Tibial artery (tissue), 4 donors: ENCODE data around the gene STAG2.

Experiments
- DNase-seq, 2 donors: peaks; one replicate each; pipeline ENCODE4 v3.0.0-alpha.2; 2019
- H3K27ac ChIP-seq, 2 donors: fragments of 200-600 bp; sonication (generic) in 1 of 2; 1 replicate in 1 of 2; 2 replicates in 1 of 2; pipeline ENCODE4 v1.5.1; 2018 to 2019; ENCODE audit warnings: mild to moderate bottlenecking in 1 of 2
- H3K27me3 ChIP-seq, 2 donors: fragments of 200-600 bp; sonication (generic) in 1 of 2; one replicate each; pipeline versions ENCODE4 v1.5.1 to v1.6.0; 2016 to 2019
- H3K36me3 ChIP-seq, 3 donors: fragments of 200-600 bp; sonication (generic) in 2 of 3; one replicate each; pipeline ENCODE4 v1.5.1; 2016 to 2019; ENCODE audit warnings: mild to moderate bottlenecking in 2 of 3
- H3K4me1 ChIP-seq, 4 donors: fragments of 200-600 bp; sonication (generic) in 2 of 4; 1 replicate in 3 of 4; 2 replicates in 1 of 4; pipeline ENCODE4 v1.5.1; 2016 to 2019
- H3K4me3 ChIP-seq, 2 donors: fragments of 200-600 bp; sonication (generic) in 1 of 2; 1 replicate in 1 of 2; 2 replicates in 1 of 2; pipeline ENCODE4 v1.5.1; 2018 to 2019; ENCODE audit warnings: mild to moderate bottlenecking in 2 of 2
- H3K9me3 ChIP-seq, 3 donors: fragments of 200-600 bp; sonication (generic) in 1 of 3; one replicate each; pipeline ENCODE4 v1.5.1; 2016 to 2019
- CTCF ChIP-seq, 2 experiments: fragments of 200-600 bp in 1 of 2; fragments of 450-650 bp in 1 of 2; IDR thresholded peaks; one replicate each; pipeline ENCODE4 v1.5.1; 2017 to 2019; ENCODE audit warnings: antibody characterized with exemption in 2 of 2, mild to moderate bottlenecking in 1 of 2, moderate library complexity in 1 of 2
- intact Hi-C: fragments of 100-400 bp; cut with DNase I; formaldehyde crosslinking; loops from one replicate; pipeline ENCODE4 v1.15.0; 2023; ENCODE audit warnings: low total_unique reads

Gene STAG2

GRCh38 chrX:123975180-123975579 is 13.7 kb downstream of the STAG2 start:
- no peak for DNase-seq
- H3K4me3 ChIP-seq: no peak overlapping the region
- TF ChIP-seq CTCF (IDR thresholded peaks at IDR 0.05): no peak
- no peaks in the 10 kb centered on the region for H3K9me3 ChIP-seq
- no peaks in the 10 kb centered on the region for H3K27me3 ChIP-seq
- H3K27ac ChIP-seq: no peak overlapping the region
- peaks cover 0 to 79% (median 7%) of the 10 kb centered on the region in 4 donors for H3K4me1 ChIP-seq
- intact Hi-C loops: no loop called here
- H3K36me3 ChIP-seq: no peaks in the 10 kb centered on the region

- intact Hi-C loops: no loop called here
- no peak for DNase-seq
These were observed 15.3 kb downstream of the STAG2 start for GRCh38 chrX:123976706-123977316.

GRCh38 chrX:123983240-123983639 is 21.7 kb downstream of the STAG2 start:
- no peaks in the 10 kb centered on the region for H3K36me3 ChIP-seq
- intact Hi-C loops: no loop called here
- no peaks in the 10 kb centered on the region for H3K27me3 ChIP-seq
- no peak for TF ChIP-seq CTCF (IDR thresholded peaks at IDR 0.05)
- no peak overlapping the region for H3K4me3 ChIP-seq
- no peak for DNase-seq
- no peaks in the 10 kb centered on the region for H3K9me3 ChIP-seq
- H3K4me1 ChIP-seq: peaks cover 0 to 49% (median 4%) of the 10 kb centered on the region in 4 donors
- H3K27ac ChIP-seq: no peak overlapping the region

More at GRCh38 chrX:123976706-123977316, 15.3 kb downstream of the STAG2 start:
- Histone ChIP-seq H3K27ac (no peak overlapping the region), H3K36me3 (no peaks in the 10 kb centered on the region), H3K4me1 (peaks cover 0 to 80% (median 8%) of the 10 kb centered on the region in 4 donors), H3K4me3 (no peak overlapping the region), H3K9me3 (no peaks in the 10 kb centered on the region), H3K27me3 (no peaks in the 10 kb centered on the region)
- TF ChIP-seq CTCF (IDR thresholded peaks at IDR 0.05): peak in 1 of 2 experiments; percentile 28

GRCh38 chrX:123986377-123986776 is 24.9 kb downstream of the STAG2 start:
- intact Hi-C loops: no loop called here
- H3K4me1 ChIP-seq: peaks cover 0 to 39% (median 0%) of the 10 kb centered on the region in 4 donors
- no peaks in the 10 kb centered on the region for H3K27me3 ChIP-seq
- no peak overlapping the region for H3K27ac ChIP-seq
- H3K9me3 ChIP-seq: no peaks in the 10 kb centered on the region
- no peak overlapping the region for H3K4me3 ChIP-seq
- no peaks in the 10 kb centered on the region for H3K36me3 ChIP-seq
- DNase-seq: no peak
- no peak for TF ChIP-seq CTCF (IDR thresholded peaks at IDR 0.05)

- Histone ChIP-seq H3K4me1 (peaks cover 0 to 26% (median 0%) of the 10 kb centered on the region in 4 donors), H3K4me3 (no peak overlapping the region), H3K36me3 (no peaks in the 10 kb centered on the region), H3K9me3 (no peaks in the 10 kb centered on the region), H3K27me3 (no peaks in the 10 kb centered on the region), H3K27ac (no peak overlapping the region)
- intact Hi-C loops: no loop called here
- DNase-seq: no peak
- TF ChIP-seq CTCF (IDR thresholded peaks at IDR 0.05): no peak
These were observed 27.1 kb downstream of the STAG2 start for GRCh38 chrX:123988423-123989111.
